ENCODE results near the gene PLCB1. TPM values are rescaled to one million over a fixed set of nuclear protein-coding genes. Genes with fewer than 3 reads are reported as not detected.

Gene PLCB1
- total RNA-seq, 1 donor from 2014 or later, result 10.8 TPM

GRCh38 chr20:8670893-8671215, 538.8 kb downstream of the PLCB1 start:
- Mint-ChIP-seq H3K4me1 (ENCODE audit: low read depth) (no peaks in the 10 kb centered on the region), H3K27ac (ENCODE audit: unreplicated experiment) (no peak overlapping the region), H3K9me3 (ENCODE audit: low read depth) (no peaks in the 10 kb centered on the region), H3K4me3 (ENCODE audit: unreplicated experiment) (no peak overlapping the region), H3K27me3 (ENCODE audit: low read depth) (no peaks in the 10 kb centered on the region), H3K36me3 (ENCODE audit: low read depth) (no peaks in the 10 kb centered on the region)
- DNase-seq (ENCODE audit: low spot score), result no peak
- no peak for TF ChIP-seq CTCF (IDR thresholded peaks at IDR 0.05)

GRCh38 chr20:8671370-8671961, 539.4 kb downstream of the PLCB1 start:
- no peaks in the 10 kb centered on the region for H3K4me1 Mint-ChIP-seq (ENCODE audit: low read depth)
- H3K27me3 Mint-ChIP-seq (ENCODE audit: low read depth), result no peaks in the 10 kb centered on the region
- no peaks in the 10 kb centered on the region for H3K36me3 Mint-ChIP-seq (ENCODE audit: low read depth)
- H3K9me3 Mint-ChIP-seq (ENCODE audit: low read depth), result no peaks in the 10 kb centered on the region
- no peak for DNase-seq (ENCODE audit: low spot score)
- no peak overlapping the region for H3K4me3 Mint-ChIP-seq (ENCODE audit: unreplicated experiment)
- no peak overlapping the region for H3K27ac Mint-ChIP-seq (ENCODE audit: unreplicated experiment)
- no peak for TF ChIP-seq CTCF (IDR thresholded peaks at IDR 0.05)

- Mint-ChIP-seq H3K36me3 (ENCODE audit: low read depth) (no peaks in the 10 kb centered on the region), H3K27ac (ENCODE audit: unreplicated experiment) (no peak overlapping the region), H3K27me3 (ENCODE audit: low read depth) (no peaks in the 10 kb centered on the region), H3K4me1 (ENCODE audit: low read depth) (peaks cover 4% of the 10 kb centered on the region), H3K9me3 (ENCODE audit: low read depth) (no peaks in the 10 kb centered on the region), H3K4me3 (ENCODE audit: unreplicated experiment) (no peak overlapping the region)
- DNase-seq (ENCODE audit: low spot score), result no peak
- no peak for TF ChIP-seq CTCF (IDR thresholded peaks at IDR 0.05)
Measured at GRCh38 chr20:8673116-8673515, 541.0 kb downstream of the PLCB1 start.

GRCh38 chr20:8675896-8676295, 543.8 kb downstream of the PLCB1 start:
- Mint-ChIP-seq H3K4me1 (ENCODE audit: low read depth) (peaks cover 5% of the 10 kb centered on the region), H3K4me3 (ENCODE audit: unreplicated experiment) (no peak overlapping the region), H3K27ac (ENCODE audit: unreplicated experiment) (no peak overlapping the region), H3K36me3 (ENCODE audit: low read depth) (peaks cover 2% of the 10 kb centered on the region), H3K9me3 (ENCODE audit: low read depth) (peaks cover 2% of the 10 kb centered on the region), H3K27me3 (ENCODE audit: low read depth) (no peaks in the 10 kb centered on the region)
- no peak for TF ChIP-seq CTCF (IDR thresholded peaks at IDR 0.05)
- no peak for DNase-seq (ENCODE audit: low spot score)

GRCh38 chr20:8678098-8678776, 546.2 kb downstream of the PLCB1 start:
- Mint-ChIP-seq H3K4me3 (ENCODE audit: unreplicated experiment) (no peak overlapping the region), H3K9me3 (ENCODE audit: low read depth) (peaks cover 2% of the 10 kb centered on the region), H3K4me1 (ENCODE audit: low read depth) (peaks cover 5% of the 10 kb centered on the region), H3K27ac (ENCODE audit: unreplicated experiment) (no peak overlapping the region), H3K36me3 (ENCODE audit: low read depth) (peaks cover 3% of the 10 kb centered on the region), H3K27me3 (ENCODE audit: low read depth) (no peaks in the 10 kb centered on the region)
- TF ChIP-seq CTCF (IDR thresholded peaks at IDR 0.05), result no peak
- DNase-seq (ENCODE audit: low spot score), result no peak

Measured in chondrocyte (in vitro differentiated cells).